Measurements from ENCODE around the gene INSYN2A.

INSYN2A gene

GRCh38 chr10:127175357-127176110 is 20.9 kb downstream of the INSYN2A start:
- Histone ChIP-seq H3K4me3 (no peak overlapping the region), H3K27ac (no peak overlapping the region), H3K9me3 (ENCODE audit: low read depth, low read length) (no peaks in the 10 kb centered on the region), H3K36me3 (ENCODE audit: insufficient read depth, low read length) (no peaks in the 10 kb centered on the region), H3K9ac (ENCODE audit: insufficient read length) (no peak overlapping the region)
- DNase-seq (ENCODE audit: low read depth, low spot score), result no peak
- TF ChIP-seq EZH2 (IDR thresholded peaks at IDR 0.05) (no peak), FOXP2 (optimal IDR thresholded peaks at IDR 0.05; ENCODE audit: control extremely low read depth, extremely low read length, insufficient read depth) (no peak)

DNA sequence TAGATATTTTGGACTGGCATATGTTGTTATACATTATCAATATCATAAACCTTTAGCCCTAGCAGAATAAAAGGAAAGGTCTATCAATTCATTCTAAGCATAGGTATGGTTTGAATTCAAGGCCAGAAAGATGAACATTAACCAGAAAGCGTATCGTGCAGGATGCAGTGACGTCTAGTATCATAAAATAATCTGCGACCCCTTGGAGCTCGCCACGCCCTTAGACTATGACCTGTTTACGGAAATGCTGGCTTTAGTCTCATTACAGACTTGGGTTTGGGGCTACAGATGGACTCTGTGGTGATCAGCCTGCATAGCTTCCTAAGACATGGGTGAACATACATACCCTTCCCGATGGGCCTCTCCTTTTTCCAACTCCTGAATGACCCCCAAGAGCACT is 21.5 kb downstream of the INSYN2A start:
- no peak overlapping the region for H3K27ac ChIP-seq

DNA sequence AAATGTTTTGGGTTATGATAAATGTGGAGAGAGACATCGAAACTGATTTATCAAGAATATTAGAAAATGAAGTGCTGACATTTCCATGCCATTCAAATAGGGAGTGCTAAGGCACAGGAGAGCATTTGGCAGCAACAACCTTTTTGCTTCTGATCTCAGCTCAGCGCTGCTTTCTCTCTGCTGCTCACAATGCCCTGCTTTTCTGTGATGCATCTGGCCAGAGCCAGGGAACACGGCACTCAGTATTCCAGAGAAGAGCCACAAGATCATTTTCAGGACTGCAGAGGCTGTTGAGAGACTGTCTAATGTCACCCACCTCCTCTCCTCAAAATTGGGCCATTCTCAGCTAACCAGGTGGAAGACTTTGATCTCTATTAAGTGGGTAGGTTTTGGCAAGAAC is 28.1 kb downstream of the INSYN2A start:
- H3K36me3 ChIP-seq (ENCODE audit: insufficient read depth, low read length), result no peaks in the 10 kb centered on the region
- no peak for TF ChIP-seq POLR2AphosphoS5 (IDR thresholded peaks at IDR 0.05; ENCODE audit: borderline replicate concordance, low read depth, low read length)
- TF ChIP-seq EZH2 (IDR thresholded peaks at IDR 0.05), result no peak
- no peak for TF ChIP-seq FOXP2 (optimal IDR thresholded peaks at IDR 0.05; ENCODE audit: control extremely low read depth, extremely low read length, insufficient read depth)
- no peaks in the 10 kb centered on the region for H3K9me3 ChIP-seq (ENCODE audit: low read depth, low read length)
- H3K9ac ChIP-seq (ENCODE audit: insufficient read length), result no peak overlapping the region
- H3K27ac ChIP-seq, result no peak overlapping the region
- DNase-seq (ENCODE audit: low read depth, low spot score), result no peak
- no peak overlapping the region for H3K4me3 ChIP-seq

More for the DNA sequence above, 21.5 kb downstream of the INSYN2A start:
- TF ChIP-seq EZH2 (IDR thresholded peaks at IDR 0.05), result no peak
- no peak for TF ChIP-seq POLR2AphosphoS5 (IDR thresholded peaks at IDR 0.05; ENCODE audit: borderline replicate concordance, low read depth, low read length)
- TF ChIP-seq FOXP2 (optimal IDR thresholded peaks at IDR 0.05; ENCODE audit: control extremely low read depth, extremely low read length, insufficient read depth), result no peak
- no peak overlapping the region for H3K9ac ChIP-seq (ENCODE audit: insufficient read length)
- no peaks in the 10 kb centered on the region for H3K36me3 ChIP-seq (ENCODE audit: insufficient read depth, low read length)
- H3K9me3 ChIP-seq (ENCODE audit: low read depth, low read length), result no peaks in the 10 kb centered on the region
- no peak for DNase-seq (ENCODE audit: low read depth, low spot score)
- no peak overlapping the region for H3K4me3 ChIP-seq

DNA sequence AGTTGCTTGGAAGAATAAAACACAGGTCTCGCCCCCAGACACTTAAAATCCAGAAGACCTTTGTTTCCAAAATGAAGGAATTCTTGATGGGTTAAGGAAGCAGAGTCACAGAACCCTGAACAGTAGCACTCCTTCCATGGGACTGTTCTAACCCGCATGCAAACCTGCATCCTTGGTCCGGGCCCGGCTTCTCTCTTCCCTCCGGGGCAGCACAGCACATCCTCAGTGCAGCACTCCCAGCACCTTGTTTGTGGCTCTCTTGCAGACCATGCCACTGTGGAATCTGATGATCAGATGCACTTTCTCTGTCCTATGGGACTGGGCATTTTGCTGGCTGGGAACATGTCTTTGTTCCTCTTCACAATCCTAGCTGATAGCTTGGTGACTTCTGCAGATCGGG is 33.5 kb downstream of the INSYN2A start:
- Histone ChIP-seq H3K4me3 (no peak overlapping the region), H3K27ac (no peak overlapping the region), H3K9ac (ENCODE audit: insufficient read length) (no peak overlapping the region), H3K9me3 (ENCODE audit: low read depth, low read length) (no peaks in the 10 kb centered on the region), H3K36me3 (ENCODE audit: insufficient read depth, low read length) (no peaks in the 10 kb centered on the region)
- TF ChIP-seq EZH2 (IDR thresholded peaks at IDR 0.05) (no peak), POLR2AphosphoS5 (IDR thresholded peaks at IDR 0.05; ENCODE audit: borderline replicate concordance, low read depth, low read length) (no peak), FOXP2 (optimal IDR thresholded peaks at IDR 0.05; ENCODE audit: control extremely low read depth, extremely low read length, insufficient read depth) (no peak)
- DNase-seq (ENCODE audit: low read depth, low spot score), result no peak

DNA sequence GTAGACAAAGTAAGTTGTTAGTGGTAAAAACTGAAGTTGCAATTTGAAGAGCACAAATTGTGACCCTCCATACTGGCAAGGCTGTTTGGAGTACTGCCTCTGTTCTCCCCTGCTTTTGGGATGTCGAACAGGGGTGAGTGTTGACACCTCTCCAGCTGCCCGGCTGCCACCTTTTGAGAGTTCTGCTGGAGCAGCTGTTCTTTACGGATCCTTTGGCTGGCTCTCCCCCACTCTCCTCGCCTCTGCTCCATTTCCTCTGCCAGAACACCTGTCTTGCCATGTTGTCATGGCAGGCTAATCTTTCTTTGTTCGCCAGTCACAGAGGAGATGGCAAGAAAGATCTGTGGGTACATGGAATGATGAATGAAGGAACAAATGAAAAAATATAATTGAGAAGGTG is 34.9 kb downstream of the INSYN2A start:
- TF ChIP-seq FOXP2 (optimal IDR thresholded peaks at IDR 0.05; ENCODE audit: control extremely low read depth, extremely low read length, insufficient read depth) (no peak), EZH2 (IDR thresholded peaks at IDR 0.05) (no peak), POLR2AphosphoS5 (IDR thresholded peaks at IDR 0.05; ENCODE audit: borderline replicate concordance, low read depth, low read length) (no peak)
- Histone ChIP-seq H3K9ac (ENCODE audit: insufficient read length) (no peak overlapping the region), H3K27ac (no peak overlapping the region), H3K9me3 (ENCODE audit: low read depth, low read length) (no peaks in the 10 kb centered on the region), H3K4me3 (no peak overlapping the region), H3K36me3 (ENCODE audit: insufficient read depth, low read length) (no peaks in the 10 kb centered on the region)
- DNase-seq (ENCODE audit: low read depth, low spot score), result no peak

- no peak overlapping the region for H3K9ac ChIP-seq (ENCODE audit: insufficient read length)
- no peak for DNase-seq (ENCODE audit: low read depth, low spot score)
- no peak overlapping the region for H3K27ac ChIP-seq
- TF ChIP-seq FOXP2 (optimal IDR thresholded peaks at IDR 0.05; ENCODE audit: control extremely low read depth, extremely low read length, insufficient read depth), result no peak
- no peak for TF ChIP-seq EZH2 (IDR thresholded peaks at IDR 0.05)
- TF ChIP-seq POLR2AphosphoS5 (IDR thresholded peaks at IDR 0.05; ENCODE audit: borderline replicate concordance, low read depth, low read length), result no peak
- no peak overlapping the region for H3K4me3 ChIP-seq
- H3K36me3 ChIP-seq (ENCODE audit: insufficient read depth, low read length), result no peaks in the 10 kb centered on the region
- H3K9me3 ChIP-seq (ENCODE audit: low read depth, low read length), result no peaks in the 10 kb centered on the region
These were observed 36.6 kb downstream of the INSYN2A start for GRCh38 chr10:127159648-127160245.

- no peak overlapping the region for H3K9ac ChIP-seq (ENCODE audit: insufficient read length)
- DNase-seq (ENCODE audit: low read depth, low spot score), result no peak
- no peaks in the 10 kb centered on the region for H3K36me3 ChIP-seq (ENCODE audit: insufficient read depth, low read length)
- no peaks in the 10 kb centered on the region for H3K9me3 ChIP-seq (ENCODE audit: low read depth, low read length)
- no peak for TF ChIP-seq FOXP2 (optimal IDR thresholded peaks at IDR 0.05; ENCODE audit: control extremely low read depth, extremely low read length, insufficient read depth)
- no peak for TF ChIP-seq POLR2AphosphoS5 (IDR thresholded peaks at IDR 0.05; ENCODE audit: borderline replicate concordance, low read depth, low read length)
- no peak for TF ChIP-seq EZH2 (IDR thresholded peaks at IDR 0.05)
- no peak overlapping the region for H3K4me3 ChIP-seq
- no peak overlapping the region for H3K27ac ChIP-seq
These were observed 37.7 kb downstream of the INSYN2A start for GRCh38 chr10:127158662-127159061.

- DNase-seq (ENCODE audit: low read depth, low spot score), result no peak
- Histone ChIP-seq H3K9ac (ENCODE audit: insufficient read length) (no peak overlapping the region), H3K27ac (no peak overlapping the region), H3K9me3 (ENCODE audit: low read depth, low read length) (no peaks in the 10 kb centered on the region), H3K36me3 (ENCODE audit: insufficient read depth, low read length) (no peaks in the 10 kb centered on the region), H3K4me3 (no peak overlapping the region)
- TF ChIP-seq POLR2AphosphoS5 (IDR thresholded peaks at IDR 0.05; ENCODE audit: borderline replicate concordance, low read depth, low read length), result no peak
- no peak for TF ChIP-seq FOXP2 (optimal IDR thresholded peaks at IDR 0.05; ENCODE audit: control extremely low read depth, extremely low read length, insufficient read depth)
- no peak for TF ChIP-seq EZH2 (IDR thresholded peaks at IDR 0.05)
These were observed 38.7 kb downstream of the INSYN2A start for GRCh38 chr10:127157506-127158200.

All from SK-N-MC (cell line).